ENCODE data around the gene CDK3.

- no peak for TF ChIP-seq REST (IDR thresholded peaks at IDR 0.05; ENCODE audit: insufficient read depth in 1 of 2, low read depth in 2 of 2, low read length in 1 of 2)
- TF ChIP-seq, protein P1, sequence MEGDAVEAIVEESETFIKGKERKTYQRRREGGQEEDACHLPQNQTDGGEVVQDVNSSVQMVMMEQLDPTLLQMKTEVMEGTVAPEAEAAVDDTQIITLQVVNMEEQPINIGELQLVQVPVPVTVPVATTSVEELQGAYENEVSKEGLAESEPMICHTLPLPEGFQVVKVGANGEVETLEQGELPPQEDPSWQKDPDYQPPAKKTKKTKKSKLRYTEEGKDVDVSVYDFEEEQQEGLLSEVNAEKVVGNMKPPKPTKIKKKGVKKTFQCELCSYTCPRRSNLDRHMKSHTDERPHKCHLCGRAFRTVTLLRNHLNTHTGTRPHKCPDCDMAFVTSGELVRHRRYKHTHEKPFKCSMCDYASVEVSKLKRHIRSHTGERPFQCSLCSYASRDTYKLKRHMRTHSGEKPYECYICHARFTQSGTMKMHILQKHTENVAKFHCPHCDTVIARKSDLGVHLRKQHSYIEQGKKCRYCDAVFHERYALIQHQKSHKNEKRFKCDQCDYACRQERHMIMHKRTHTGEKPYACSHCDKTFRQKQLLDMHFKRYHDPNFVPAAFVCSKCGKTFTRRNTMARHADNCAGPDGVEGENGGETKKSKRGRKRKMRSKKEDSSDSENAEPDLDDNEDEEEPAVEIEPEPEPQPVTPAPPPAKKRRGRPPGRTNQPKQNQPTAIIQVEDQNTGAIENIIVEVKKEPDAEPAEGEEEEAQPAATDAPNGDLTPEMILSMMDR (IDR thresholded peaks at IDR 0.05), result no peak
- no peak for TF ChIP-seq POLR2AphosphoS5 (IDR thresholded peaks at IDR 0.05; ENCODE audit: low read depth, low read length)
- TF ChIP-seq SIN3A (IDR thresholded peaks at IDR 0.05; ENCODE audit: borderline replicate concordance, insufficient read depth, low read depth, low read length), result no peak
Observed at GRCh38 chr17:76049836-76050537, 49.3 kb downstream of the CDK3 start.
